Measurements from ENCODE around the gene FOXN3. TPM values are rescaled to one million over a fixed set of nuclear protein-coding genes. Genes with fewer than 3 reads are reported as not detected.

The FOXN3 gene
- total RNA-seq, 4 donors from 2014 or later: 66.1 to 130 (median 109) TPM

GRCh38 chr14:89268514-89268913 lies 148.5 kb downstream of the FOXN3 start:
- H3K4me3 ChIP-seq: no peak overlapping the region
- H3K4me1 ChIP-seq: peaks cover 0 to 18% (median 8%) of the 10 kb centered on the region in 4 donors
- intact Hi-C loops (cut with DNase I; ENCODE audit: low total_unique reads): no loop called here
- no peak for TF ChIP-seq POLR2A (IDR thresholded peaks at IDR 0.05)
- H3K27me3 ChIP-seq: no peaks in the 10 kb centered on the region
- H3K9me3 ChIP-seq: no peaks in the 10 kb centered on the region
- H3K27ac ChIP-seq: no peak overlapping the region
- in situ Hi-C loops (cut with MboI; ENCODE audit: low pct_ligation_motif_present in 1 of 4, low pct_unique_long_range_greater_than_20kb in 1 of 4, low sequenced_read_pairs in 3 of 4): no loop called here
- no peaks in the 10 kb centered on the region for H3K36me3 ChIP-seq
- 72 to 95% methylated on average over 3 to 5 of the region's 5 CpGs for WGBS, 2 donors (ENCODE audit: low coverage in 1 of 2)
- no peak for DNase-seq

GRCh38 chr14:89267656-89268055 lies 149.4 kb downstream of the FOXN3 start:
- no peak for TF ChIP-seq POLR2AphosphoS5 (IDR thresholded peaks at IDR 0.05)
- TF ChIP-seq CTCF (IDR thresholded peaks at IDR 0.05): no peak
- no peak for TF ChIP-seq POLR2A (IDR thresholded peaks at IDR 0.05)
- no peak for TF ChIP-seq EP300 (IDR thresholded peaks at IDR 0.05; ENCODE audit: low read depth)
- in situ Hi-C loops (cut with MboI; ENCODE audit: low pct_ligation_motif_present in 1 of 4, low pct_unique_long_range_greater_than_20kb in 1 of 4, low sequenced_read_pairs in 3 of 4) (no loop called here), intact Hi-C loops (cut with DNase I; ENCODE audit: low total_unique reads) (no loop called here)
- WGBS, 2 donors (ENCODE audit: low coverage in 1 of 2): 91 to 94% methylated on average over 5 of the region's 5 CpGs
- Histone ChIP-seq H3K4me1 (peaks cover 0 to 18% (median 8%) of the 10 kb centered on the region in 4 donors), H3K36me3 (no peaks in the 10 kb centered on the region), H3K4me3 (no peak overlapping the region), H3K9me3 (no peaks in the 10 kb centered on the region), H3K27ac (no peak overlapping the region), H3K27me3 (no peaks in the 10 kb centered on the region)
- DNase-seq: no peak

- no peak for TF ChIP-seq EP300 (IDR thresholded peaks at IDR 0.05; ENCODE audit: low read depth)
- TF ChIP-seq POLR2AphosphoS5 (IDR thresholded peaks at IDR 0.05): no peak
- TF ChIP-seq POLR2A (IDR thresholded peaks at IDR 0.05): no peak
- no peak for TF ChIP-seq CTCF (IDR thresholded peaks at IDR 0.05)
- no peak for DNase-seq
These were observed 149.9 kb downstream of the FOXN3 start for GRCh38 chr14:89267163-89267562.

GRCh38 chr14:89266754-89267153 lies 150.3 kb downstream of the FOXN3 start:
- no peak for DNase-seq
- intact Hi-C loops (cut with DNase I; ENCODE audit: low total_unique reads) (no loop called here), in situ Hi-C loops (cut with MboI; ENCODE audit: low pct_ligation_motif_present in 1 of 4, low pct_unique_long_range_greater_than_20kb in 1 of 4, low sequenced_read_pairs in 3 of 4) (no loop called here)
- Histone ChIP-seq H3K36me3 (no peaks in the 10 kb centered on the region), H3K27ac (no peak overlapping the region), H3K9me3 (no peaks in the 10 kb centered on the region), H3K4me1 (peaks cover 0 to 16% (median 7%) of the 10 kb centered on the region in 4 donors), H3K4me3 (no peak overlapping the region), H3K27me3 (no peaks in the 10 kb centered on the region)
- TF ChIP-seq CTCF (IDR thresholded peaks at IDR 0.05) (no peak), POLR2A (IDR thresholded peaks at IDR 0.05) (no peak), POLR2AphosphoS5 (IDR thresholded peaks at IDR 0.05) (no peak), EP300 (IDR thresholded peaks at IDR 0.05; ENCODE audit: low read depth) (no peak)
- WGBS, 2 donors (ENCODE audit: low coverage in 1 of 2): 88 to 89% methylated on average over 4 to 7 of the region's 7 CpGs

More at GRCh38 chr14:89267163-89267562, 149.9 kb downstream of the FOXN3 start:
- H3K27ac ChIP-seq: no peak overlapping the region
- in situ Hi-C loops (cut with MboI; ENCODE audit: low pct_ligation_motif_present in 1 of 4, low pct_unique_long_range_greater_than_20kb in 1 of 4, low sequenced_read_pairs in 3 of 4) (no loop called here), intact Hi-C loops (cut with DNase I; ENCODE audit: low total_unique reads) (no loop called here)
- H3K36me3 ChIP-seq: no peaks in the 10 kb centered on the region
- H3K27me3 ChIP-seq: no peaks in the 10 kb centered on the region
- whole genome bisulfite sequencing, 2 donors (ENCODE audit: low coverage in 1 of 2): 84 to 96% methylated on average over 4 to 7 of the region's 7 CpGs
- peaks cover 0 to 18% (median 8%) of the 10 kb centered on the region in 4 donors for H3K4me1 ChIP-seq
- no peaks in the 10 kb centered on the region for H3K9me3 ChIP-seq
- no peak overlapping the region for H3K4me3 ChIP-seq

- WGBS, 2 donors (ENCODE audit: low coverage in 1 of 2): 92 to 100% methylated on average over 1 to 4 of the region's 4 CpGs
- no peak overlapping the region for H3K4me3 ChIP-seq
- intact Hi-C loops (cut with DNase I; ENCODE audit: low total_unique reads): no loop called here
These were observed 151.8 kb downstream of the FOXN3 start for GRCh38 chr14:89265234-89265633.

More at GRCh38 chr14:89265234-89265633, 151.8 kb downstream of the FOXN3 start:
- TF ChIP-seq EP300 (IDR thresholded peaks at IDR 0.05; ENCODE audit: low read depth): no peak
- TF ChIP-seq POLR2AphosphoS5 (IDR thresholded peaks at IDR 0.05): no peak
- no peaks in the 10 kb centered on the region for H3K36me3 ChIP-seq
- DNase-seq: no peak
- no peaks in the 10 kb centered on the region for H3K27me3 ChIP-seq
- peaks cover 0 to 3% (median 0%) of the 10 kb centered on the region in 4 donors for H3K4me1 ChIP-seq
- H3K9me3 ChIP-seq: no peaks in the 10 kb centered on the region
- no peak overlapping the region for H3K27ac ChIP-seq
- in situ Hi-C loops (cut with MboI; ENCODE audit: low pct_ligation_motif_present in 1 of 4, low pct_unique_long_range_greater_than_20kb in 1 of 4, low sequenced_read_pairs in 3 of 4): no loop called here

Data from transverse colon (tissue), 4 donors.